ENCODE measurements around the gene ARL8B. TPM values are rescaled to one million over a fixed set of nuclear protein-coding genes. Genes with fewer than 3 reads are reported as not detected.

ARL8B gene
- total RNA-seq, 1 experiment from 2014 or later, result 43.8 TPM

DNA sequence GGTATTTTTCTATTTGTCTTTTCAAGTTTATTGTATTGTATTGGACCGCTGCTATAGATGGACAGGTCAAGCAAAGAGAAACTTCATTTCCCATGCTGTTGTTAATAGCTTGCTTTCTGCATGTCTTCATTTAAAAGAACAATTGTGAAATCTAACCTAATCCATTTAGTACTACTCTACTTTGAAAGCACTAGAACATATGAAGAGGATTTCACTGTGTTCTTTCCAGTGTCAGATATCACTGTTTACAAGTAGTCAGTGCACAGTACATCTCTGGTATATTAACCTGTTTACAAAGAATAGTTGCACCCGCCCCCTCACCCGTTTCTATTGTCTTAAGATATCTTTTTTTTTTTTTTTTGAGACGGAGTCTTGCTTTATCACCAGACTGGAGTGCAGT is 43.6 kb downstream of the ARL8B start:
- Histone ChIP-seq H3K9me2 (replicated peaks; ENCODE audit: low read length) (no peaks in the 10 kb centered on the region), H3K4me1 (ENCODE audit: insufficient read depth, low read length) (peaks cover 16% of the 10 kb centered on the region), H3K79me2 (ENCODE audit: low read length) (peaks cover 88% of the 10 kb centered on the region), H3K27me3 (ENCODE audit: low read length) (no peaks in the 10 kb centered on the region), H3K4me3 (ENCODE audit: low read length) (no peak overlapping the region), H3K9me3 (ENCODE audit: low read length) (no peaks in the 10 kb centered on the region), H3K9ac (ENCODE audit: low read length) (no peak overlapping the region), H4K20me1 (ENCODE audit: low read length) (peaks cover 44% of the 10 kb centered on the region), H3K36me3 (ENCODE audit: low read depth, low read length) (no peaks in the 10 kb centered on the region; the same call in 1 of the 2 replicates), H3K27ac (ENCODE audit: low read length) (no peak overlapping the region), H2AFZ (ENCODE audit: low read length) (no peak overlapping the region), H3F3A (ENCODE audit: low read length, unreplicated experiment) (no peaks in the 10 kb centered on the region), H3K4me2 (ENCODE audit: low read length) (no peak overlapping the region)
- ChIA-PET CTCF (no interaction called here), POLR2A (ENCODE audit: unreplicated experiment) (no interaction called here)
- DNase-seq (no peak), ATAC-seq (no peak)
- TF ChIP-seq EZH2 (IDR thresholded peaks at IDR 0.05; ENCODE audit: low read length, unreplicated experiment) (no peak), EZH2phosphoT487 (IDR thresholded peaks at IDR 0.05; ENCODE audit: borderline replicate concordance, low read length) (no peak)
- TF ChIP-seq, protein P1, sequence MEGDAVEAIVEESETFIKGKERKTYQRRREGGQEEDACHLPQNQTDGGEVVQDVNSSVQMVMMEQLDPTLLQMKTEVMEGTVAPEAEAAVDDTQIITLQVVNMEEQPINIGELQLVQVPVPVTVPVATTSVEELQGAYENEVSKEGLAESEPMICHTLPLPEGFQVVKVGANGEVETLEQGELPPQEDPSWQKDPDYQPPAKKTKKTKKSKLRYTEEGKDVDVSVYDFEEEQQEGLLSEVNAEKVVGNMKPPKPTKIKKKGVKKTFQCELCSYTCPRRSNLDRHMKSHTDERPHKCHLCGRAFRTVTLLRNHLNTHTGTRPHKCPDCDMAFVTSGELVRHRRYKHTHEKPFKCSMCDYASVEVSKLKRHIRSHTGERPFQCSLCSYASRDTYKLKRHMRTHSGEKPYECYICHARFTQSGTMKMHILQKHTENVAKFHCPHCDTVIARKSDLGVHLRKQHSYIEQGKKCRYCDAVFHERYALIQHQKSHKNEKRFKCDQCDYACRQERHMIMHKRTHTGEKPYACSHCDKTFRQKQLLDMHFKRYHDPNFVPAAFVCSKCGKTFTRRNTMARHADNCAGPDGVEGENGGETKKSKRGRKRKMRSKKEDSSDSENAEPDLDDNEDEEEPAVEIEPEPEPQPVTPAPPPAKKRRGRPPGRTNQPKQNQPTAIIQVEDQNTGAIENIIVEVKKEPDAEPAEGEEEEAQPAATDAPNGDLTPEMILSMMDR (conservative IDR thresholded peaks at IDR 0.05; ENCODE audit: low read depth, low read length), result no peak
- BruUV-seq (replicated peaks), result no TSS peak
- intact Hi-C loops (cut with micrococcal nuclease), result no loop called here

DNA sequence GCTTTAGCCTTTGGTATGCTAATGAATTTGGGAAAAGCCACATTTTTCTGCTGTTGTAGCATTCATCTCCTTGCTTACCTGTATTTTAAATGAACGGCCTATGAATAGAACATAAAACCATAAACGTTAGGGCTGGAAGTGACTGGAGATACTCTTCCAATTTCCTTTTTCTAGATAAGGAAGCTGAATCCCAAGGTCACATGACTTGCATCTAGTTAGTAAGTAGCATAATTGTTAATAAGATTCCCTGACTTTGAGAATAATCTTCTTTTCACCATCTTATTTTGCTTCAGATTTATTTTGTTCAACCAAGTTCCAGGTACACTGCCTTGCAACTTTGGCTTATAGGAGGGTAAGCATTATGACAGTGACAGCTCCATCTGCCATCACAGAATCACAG is 44.8 kb downstream of the ARL8B start:
- H3K27me3 ChIP-seq (ENCODE audit: low read length), result no peaks in the 10 kb centered on the region
- peaks cover 4% of the 10 kb centered on the region; the same call in 1 of the 2 replicates for H3K36me3 ChIP-seq (ENCODE audit: low read depth, low read length)
- TF ChIP-seq, protein P1 (conservative IDR thresholded peaks at IDR 0.05; ENCODE audit: low read depth, low read length), result no peak
- TF ChIP-seq EZH2phosphoT487 (IDR thresholded peaks at IDR 0.05; ENCODE audit: borderline replicate concordance, low read length) (no peak), EZH2 (IDR thresholded peaks at IDR 0.05; ENCODE audit: low read length, unreplicated experiment) (no peak)
- no peak for ATAC-seq
- no peak overlapping the region for H2AFZ ChIP-seq (ENCODE audit: low read length)
- no TSS peak for BruUV-seq (replicated peaks)
- intact Hi-C loops (cut with micrococcal nuclease), result no loop called here
- ChIA-PET POLR2A (ENCODE audit: unreplicated experiment) (no interaction called here), CTCF (no interaction called here)
- no peak for DNase-seq
- no peaks in the 10 kb centered on the region for H3K9me2 ChIP-seq (replicated peaks; ENCODE audit: low read length)
- H3K27ac ChIP-seq (ENCODE audit: low read length), result no peak overlapping the region
- no peak overlapping the region for H3K4me3 ChIP-seq (ENCODE audit: low read length)
- no peak overlapping the region for H3K9ac ChIP-seq (ENCODE audit: low read length)
- no peak overlapping the region for H3K4me2 ChIP-seq (ENCODE audit: low read length)
- H3K9me3 ChIP-seq (ENCODE audit: low read length), result no peaks in the 10 kb centered on the region
- H3K79me2 ChIP-seq (ENCODE audit: low read length), result peaks cover 77% of the 10 kb centered on the region
- no peaks in the 10 kb centered on the region for H3F3A ChIP-seq (ENCODE audit: low read length, unreplicated experiment)
- peaks cover 5% of the 10 kb centered on the region for H3K4me1 ChIP-seq (ENCODE audit: insufficient read depth, low read length)
- peaks cover 33% of the 10 kb centered on the region for H4K20me1 ChIP-seq (ENCODE audit: low read length)

DNA sequence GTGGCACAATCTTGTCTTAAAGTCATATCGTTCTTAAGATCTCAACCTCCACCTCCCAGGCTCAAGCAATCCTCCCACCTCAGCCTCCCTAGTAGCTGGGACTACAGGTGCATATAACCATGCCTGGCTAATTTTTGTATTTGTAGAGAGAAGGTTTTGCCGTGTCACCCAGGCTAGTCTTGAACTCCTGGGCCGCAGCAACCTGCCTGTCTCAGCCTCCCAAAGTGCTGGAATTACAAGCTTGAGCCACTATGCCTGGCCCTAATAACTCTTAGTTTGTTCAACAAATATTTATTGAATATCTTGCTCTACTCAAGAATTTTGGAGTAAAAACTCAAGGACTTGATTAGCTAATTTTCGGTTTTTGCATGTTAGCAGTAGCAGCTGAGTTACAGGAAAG is 46.0 kb downstream of the ARL8B start:
- BruUV-seq (replicated peaks), result no TSS peak
- Histone ChIP-seq H3K4me1 (ENCODE audit: insufficient read depth, low read length) (no peaks in the 10 kb centered on the region), H2AFZ (ENCODE audit: low read length) (no peak overlapping the region), H3F3A (ENCODE audit: low read length, unreplicated experiment) (no peaks in the 10 kb centered on the region), H3K4me3 (ENCODE audit: low read length) (no peak overlapping the region), H3K9me3 (ENCODE audit: low read length) (no peaks in the 10 kb centered on the region), H3K79me2 (ENCODE audit: low read length) (peaks cover 64% of the 10 kb centered on the region), H3K27me3 (ENCODE audit: low read length) (no peaks in the 10 kb centered on the region), H3K36me3 (ENCODE audit: low read depth, low read length) (peaks cover 12% of the 10 kb centered on the region), H3K9me2 (replicated peaks; ENCODE audit: low read length) (no peaks in the 10 kb centered on the region), H3K9ac (ENCODE audit: low read length) (no peak overlapping the region), H4K20me1 (ENCODE audit: low read length) (peaks cover 27% of the 10 kb centered on the region; the same call in 1 of the 2 replicates), H3K27ac (ENCODE audit: low read length) (no peak overlapping the region), H3K4me2 (ENCODE audit: low read length) (no peak overlapping the region)
- TF ChIP-seq, protein P1 (conservative IDR thresholded peaks at IDR 0.05; ENCODE audit: low read depth, low read length), result no peak
- TF ChIP-seq EZH2phosphoT487 (IDR thresholded peaks at IDR 0.05; ENCODE audit: borderline replicate concordance, low read length) (no peak), EZH2 (IDR thresholded peaks at IDR 0.05; ENCODE audit: low read length, unreplicated experiment) (no peak)
- DNase-seq (no peak), ATAC-seq (no peak)
- intact Hi-C loops (cut with micrococcal nuclease), result no loop called here
- ChIA-PET POLR2A (ENCODE audit: unreplicated experiment) (no interaction called here), CTCF (no interaction called here)

All from PC-3 (cell line).